Activated T-cell treated with anti-CD3 and anti-CD28 coated beads for 24 hours (primary cell): ENCODE results near the gene URB2.
"Not testable (repeated sequence)": the region's sequence is repeated elsewhere in the genome, so short reads cannot be mapped to it uniquely, and the experiment has no call there.

ENCODE experiments used
- DNase-seq: peaks from one replicate; pipeline ENCODE4 v3.0.0-alpha.2; 2020; ENCODE audit warnings: low read depth

The URB2 gene

DNA sequence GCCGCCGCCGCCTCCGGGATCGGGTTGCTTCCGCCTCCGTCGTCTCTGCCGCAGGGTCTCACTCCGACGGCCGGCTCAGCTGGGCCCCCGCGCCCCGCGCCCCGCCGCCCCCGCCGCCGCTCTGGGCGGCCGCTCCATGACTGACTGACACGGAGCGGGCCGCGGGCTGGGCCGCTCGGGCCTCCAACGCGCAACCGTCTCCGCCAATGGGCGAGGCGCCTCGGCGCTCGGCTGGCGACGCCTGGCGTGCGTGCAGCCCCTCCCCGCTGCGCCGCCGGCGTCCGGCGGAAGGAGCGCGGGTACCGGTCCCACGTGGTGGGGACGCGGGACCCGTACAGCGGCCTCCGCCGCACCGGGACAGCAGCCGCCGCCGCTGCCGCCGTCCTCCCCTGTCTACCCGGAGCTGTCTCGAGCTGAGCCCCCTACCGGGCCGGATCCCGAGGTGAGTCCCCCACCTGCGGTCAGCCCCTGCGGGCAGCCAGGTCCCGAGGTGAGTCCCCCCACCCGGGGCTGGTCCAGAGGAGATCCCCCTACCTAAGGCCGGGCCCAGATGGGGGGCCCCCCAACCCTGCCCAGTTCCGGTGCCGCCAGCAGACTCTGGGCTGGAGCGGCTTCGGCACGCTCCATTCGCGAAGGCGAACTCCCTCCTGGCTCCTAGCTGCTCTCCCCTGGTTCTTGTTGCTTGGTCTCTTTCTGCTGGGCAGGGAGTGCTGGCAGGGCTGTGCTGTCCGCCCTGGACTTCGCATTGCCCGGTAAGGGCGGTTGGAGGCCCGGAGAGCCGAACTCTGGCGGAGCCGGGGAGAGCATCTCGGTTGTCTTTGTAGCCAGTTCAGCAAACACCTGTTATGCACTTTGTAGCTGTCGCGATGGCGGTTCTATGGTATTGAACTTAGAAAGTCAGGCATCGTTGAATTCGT lies at the start of gene URB2, which contains the start of gene TAF5L:
Gene URB2 (plus strand): TSS at position 333 of the 917 bp plus-strand sequence. CDS start 1,387 bp downstream, outside the sequence.
Gene TAF5L (minus strand): TSS at position 208 of the 917 bp plus-strand sequence. CDS start 11,640 bp downstream, outside the sequence.
- DNase-seq: peak; percentile 83

DNA sequence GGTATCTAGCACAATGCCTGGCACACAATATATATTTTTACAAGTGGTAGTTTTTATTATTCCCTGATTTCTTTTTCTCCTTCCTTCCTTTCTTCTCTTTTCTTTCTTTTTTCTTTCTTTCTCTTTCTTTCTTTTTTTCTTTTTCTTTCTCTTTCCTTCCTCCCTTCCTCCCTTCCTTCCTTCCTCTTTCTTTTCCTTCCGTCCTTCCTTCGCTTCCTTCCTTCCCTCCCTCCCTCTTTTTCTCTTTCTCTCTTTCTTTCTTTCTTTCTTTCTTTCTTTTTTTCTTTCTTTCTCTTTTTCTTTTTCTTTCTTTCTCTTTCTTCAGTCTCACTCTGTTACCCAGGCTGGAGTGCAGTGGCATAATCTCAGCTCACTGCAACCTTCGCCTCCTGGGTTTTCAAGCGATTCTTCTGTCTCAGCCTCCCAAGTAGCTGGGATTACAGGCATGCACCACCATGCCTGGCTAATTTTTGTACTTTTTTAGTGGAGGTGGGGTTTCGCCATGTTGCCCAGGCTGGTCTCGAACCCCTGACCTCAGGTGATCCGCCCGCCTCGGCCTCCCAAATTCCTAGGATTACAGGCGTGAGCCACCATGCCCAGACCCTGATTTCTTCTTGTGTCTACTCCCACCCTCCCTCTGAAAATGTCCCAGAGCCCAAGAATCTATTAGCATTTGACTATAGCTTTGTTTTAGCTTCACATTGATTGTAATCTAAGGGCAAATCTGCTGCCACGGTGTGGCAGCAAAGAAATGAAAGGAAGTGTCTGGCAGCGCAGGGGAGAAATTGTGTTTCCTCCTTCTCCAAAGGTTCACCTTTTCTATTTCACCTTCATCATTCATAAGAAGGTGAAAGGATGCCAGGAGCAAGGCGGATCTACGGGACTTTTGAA lies 47.6 kb upstream of the URB2 start:
- no peak for DNase-seq

DNA sequence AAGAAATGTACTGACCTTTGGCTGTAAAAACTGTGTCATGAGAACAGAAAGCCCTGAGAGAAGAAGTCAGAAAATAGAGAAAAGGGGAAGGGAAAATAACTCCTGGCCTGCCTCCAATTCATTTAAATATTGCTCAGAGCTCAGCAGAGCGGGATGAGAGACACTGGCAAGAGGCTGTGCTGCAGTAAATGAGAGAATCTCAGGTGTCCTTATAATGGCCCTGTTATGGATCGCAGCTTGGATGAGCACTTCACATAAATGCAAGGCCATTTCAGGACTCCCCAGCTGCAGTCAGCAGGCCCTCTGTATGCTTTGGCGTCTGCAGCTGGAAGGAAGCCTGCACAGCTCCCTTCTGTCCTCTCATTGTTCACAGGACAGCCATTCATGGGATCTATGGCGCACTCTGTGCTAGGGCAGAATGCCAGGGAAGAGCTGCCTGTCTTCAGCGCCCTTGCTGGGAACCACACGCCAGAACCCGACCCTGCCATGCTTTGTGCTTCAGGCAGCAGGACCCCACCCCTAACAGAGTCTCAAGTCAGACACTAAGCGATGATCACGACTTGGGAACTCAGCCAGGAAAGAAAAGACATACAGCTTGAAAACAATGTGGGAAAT lies 46.9 kb upstream of the URB2 start:
- no peak for DNase-seq

DNA sequence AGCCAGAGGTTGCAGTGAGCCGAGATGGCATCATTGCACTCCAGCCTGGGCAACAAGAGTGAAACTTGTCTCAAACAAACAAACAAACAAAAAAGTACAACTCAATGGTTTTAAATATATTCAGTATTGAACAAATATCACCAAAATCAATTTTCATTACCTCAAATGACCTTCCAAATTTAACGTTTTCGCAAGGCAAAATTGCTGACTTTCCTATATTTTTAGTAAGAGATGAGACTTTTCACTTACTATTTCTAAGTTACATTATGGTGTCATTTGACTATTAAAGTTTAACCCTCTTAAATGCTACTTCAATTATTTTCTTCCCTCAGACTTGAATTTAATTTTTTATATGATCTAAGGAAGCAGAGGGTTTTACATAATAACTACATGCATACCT lies 44.6 kb upstream of the URB2 start:
- no peak for DNase-seq

DNA sequence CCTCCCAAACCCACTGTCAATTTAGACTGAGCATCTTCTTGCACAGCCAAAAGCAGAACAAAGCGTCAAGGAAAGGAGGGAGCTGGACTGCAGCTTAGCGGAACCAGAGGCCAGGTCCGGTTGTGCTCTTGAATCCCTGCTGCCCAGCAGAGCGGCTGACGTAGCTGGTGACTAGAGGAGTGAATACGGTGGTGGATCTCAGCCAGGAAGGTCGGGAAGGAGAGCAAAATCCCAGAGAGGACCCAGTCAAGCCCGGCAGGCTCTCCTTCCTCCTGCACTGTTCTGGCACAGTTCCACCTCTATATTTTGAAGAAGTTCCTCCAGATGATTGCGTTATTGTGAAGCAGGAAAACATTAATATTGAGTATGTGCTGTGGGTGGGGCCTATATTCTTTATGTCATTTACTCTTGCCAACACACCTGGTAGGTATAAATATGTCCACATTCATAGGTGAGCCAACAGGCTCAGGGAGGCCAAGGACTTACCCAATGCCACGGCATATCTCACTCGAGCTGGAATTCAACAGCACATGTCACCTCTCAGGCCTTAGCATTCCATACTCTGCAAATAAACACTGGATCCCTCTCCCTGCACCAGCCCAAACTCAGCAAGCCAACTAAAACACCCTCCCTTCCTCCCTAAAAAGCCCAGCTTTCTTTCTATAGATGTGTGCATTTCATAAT lies 43.9 kb upstream of the URB2 start:
- no peak for DNase-seq

DNA sequence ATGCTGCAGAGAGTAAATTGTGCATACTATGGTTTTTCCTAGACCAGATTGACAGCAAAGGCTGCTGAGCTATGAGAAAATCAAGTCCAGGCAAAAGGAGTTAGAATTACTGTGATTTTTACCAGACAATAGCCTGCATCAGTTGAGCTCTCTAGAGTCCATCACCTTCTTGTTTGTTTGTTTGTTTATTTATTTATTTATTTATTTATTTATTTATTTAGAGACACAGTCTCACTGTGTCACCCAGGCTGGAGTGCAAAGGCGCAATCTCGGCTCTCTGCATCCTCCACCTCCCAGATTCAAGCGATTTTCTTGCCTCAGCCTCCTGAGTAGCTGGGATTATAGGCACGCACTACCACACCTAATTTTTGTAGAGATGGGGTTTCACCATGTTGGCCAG lies 43.3 kb upstream of the URB2 start:
- no peak for DNase-seq

DNA sequence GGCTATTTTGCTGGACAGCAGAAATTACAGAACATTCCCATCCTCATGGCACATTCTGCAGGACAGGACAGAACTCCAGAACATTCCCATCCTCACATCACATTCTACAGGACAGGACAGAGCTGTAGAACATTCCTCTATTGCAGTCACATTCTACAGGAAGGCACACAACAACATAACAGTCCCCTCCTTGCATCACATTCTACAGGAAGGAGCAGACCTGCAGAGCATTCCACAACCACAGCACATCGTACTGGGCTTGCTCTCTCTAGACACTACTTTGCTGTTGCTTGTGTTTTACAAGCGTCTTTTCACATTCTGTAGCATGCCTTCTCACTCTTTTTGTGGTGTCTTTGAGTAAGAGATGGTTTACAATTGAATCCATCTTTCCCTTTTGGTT lies 40.7 kb upstream of the URB2 start:
- no peak for DNase-seq

DNA sequence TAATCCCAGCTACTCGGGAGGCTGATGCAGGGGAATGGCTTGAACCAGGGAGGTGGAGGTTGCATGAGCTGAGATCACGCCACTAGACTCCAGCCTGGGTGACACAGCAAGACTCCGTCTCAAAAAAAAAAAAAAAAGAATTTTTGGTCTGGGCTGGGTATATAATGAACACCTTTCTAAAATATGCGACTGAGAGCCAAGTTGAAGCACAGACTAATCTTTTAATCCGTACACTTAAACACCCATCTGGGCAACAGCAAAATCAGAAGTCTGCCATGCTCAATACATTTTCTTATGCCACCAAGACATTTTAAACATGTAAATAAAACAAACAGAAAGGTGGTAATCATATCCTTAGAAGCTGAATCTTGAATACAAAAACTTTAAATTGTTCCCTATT lies 35.9 kb upstream of the URB2 start:
- DNase-seq: no peak

DNA sequence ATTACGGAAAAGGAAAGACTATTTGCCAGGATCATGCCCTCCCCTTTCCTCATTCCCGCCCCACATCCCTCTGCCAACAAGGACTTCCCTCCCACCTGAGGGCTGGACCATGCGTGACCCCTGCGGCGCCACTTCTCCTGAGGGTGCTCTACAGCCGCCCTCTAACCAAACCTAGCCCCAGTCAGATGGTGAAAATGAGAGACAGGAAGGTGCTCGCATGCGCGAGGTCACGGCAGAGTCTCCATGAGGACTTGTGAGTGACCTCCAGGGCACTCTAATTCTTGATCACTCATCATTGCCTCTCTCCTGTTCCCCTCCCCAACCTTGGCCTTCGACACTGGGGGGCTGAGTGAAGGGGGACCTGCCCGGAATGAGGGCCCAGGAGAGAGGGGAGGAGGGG lies 32.2 kb upstream of the URB2 start:
- DNase-seq: no peak

DNA sequence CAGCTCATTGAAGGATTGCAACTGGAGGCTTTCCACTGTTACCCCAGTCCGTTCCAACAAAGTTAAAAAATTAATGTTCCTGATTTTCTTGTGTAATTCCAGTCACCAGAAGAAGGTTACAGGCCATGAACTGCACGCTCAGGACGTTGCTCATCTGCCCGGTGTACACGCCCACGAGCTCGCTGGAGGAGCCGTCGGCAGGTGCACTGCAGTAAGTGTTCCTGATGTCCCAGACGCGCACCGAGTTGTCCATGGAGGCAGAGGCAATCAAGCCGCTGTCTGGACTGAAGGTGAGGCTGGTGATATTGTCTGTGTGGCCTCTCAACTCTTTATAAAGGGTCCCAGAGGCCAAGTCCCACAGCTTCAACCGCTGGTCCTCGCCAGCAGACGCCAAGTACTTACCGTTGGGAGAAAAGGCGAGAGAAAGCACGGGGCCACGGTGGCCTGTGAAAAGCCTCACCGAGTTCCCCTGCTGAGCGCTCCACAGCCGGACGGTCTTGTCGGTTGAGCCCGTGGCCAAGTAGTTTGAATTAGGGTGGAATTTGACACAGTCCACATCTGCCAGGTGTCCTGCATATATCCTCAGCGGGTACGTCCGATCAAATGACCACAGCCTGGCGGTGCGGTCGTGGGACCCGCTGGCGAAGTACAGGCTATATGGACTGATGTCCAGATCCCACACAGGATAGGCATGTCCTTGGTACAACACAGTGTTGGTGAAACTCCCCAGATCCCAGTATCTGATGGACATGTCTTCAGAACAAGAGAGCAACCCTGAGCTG lies 31.6 kb upstream of the URB2 start:
- no peak for DNase-seq

DNA sequence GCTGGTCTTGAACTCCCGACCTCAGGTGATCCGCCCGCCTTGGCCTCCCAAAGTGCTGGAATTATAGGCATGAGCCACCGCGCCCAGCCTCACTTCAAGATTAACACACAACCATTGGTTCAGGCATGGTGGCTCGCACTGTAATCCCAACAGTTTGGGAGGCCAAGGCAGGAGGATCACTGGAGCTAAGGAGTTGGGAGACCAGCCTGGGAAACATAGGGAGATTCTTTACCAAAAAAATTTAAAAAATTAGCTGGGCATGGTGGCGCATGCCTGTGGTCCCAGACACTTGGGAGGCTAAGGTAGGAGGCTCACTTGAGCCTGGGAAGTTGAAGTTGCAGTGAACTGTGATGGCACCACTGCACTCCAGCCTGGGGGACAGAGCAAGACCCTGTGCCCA lies 30.2 kb upstream of the URB2 start:
- not testable (repeated sequence) for DNase-seq

DNA sequence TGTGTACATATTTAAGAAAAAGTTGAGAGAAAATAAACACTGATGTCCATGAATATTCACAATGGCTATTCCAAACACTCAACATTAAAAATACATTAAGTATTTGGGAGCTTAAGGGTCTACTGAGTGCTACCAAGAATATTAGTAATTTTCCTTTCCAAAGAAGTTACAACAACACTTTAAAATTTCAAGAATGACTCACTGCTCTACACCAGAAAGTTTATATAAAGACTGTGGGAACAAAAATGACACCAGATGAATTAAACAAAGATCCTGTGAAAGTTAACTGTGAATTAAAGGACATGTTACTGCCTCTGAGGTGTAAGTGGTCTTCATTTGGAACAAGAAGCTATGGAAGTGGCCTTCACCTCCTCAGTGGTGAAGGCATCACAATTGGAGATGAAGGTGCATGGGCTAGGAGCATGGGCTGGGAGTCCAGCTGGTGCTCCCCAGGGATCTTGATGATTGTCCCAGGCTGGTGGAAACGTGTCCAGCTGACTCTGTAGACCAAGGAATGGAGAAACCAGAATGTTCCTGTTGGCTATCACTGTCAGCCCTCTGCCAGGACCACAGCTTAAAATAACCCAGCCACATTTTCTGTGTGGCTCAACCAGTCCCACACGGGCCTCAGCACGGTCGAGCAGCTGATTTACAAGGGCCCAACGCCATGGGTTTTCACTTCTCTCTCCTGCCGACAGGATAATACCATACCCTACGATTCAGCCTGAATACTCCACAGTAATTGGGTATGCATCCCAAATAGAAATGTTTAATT lies 28.9 kb upstream of the URB2 start:
- no peak for DNase-seq

DNA sequence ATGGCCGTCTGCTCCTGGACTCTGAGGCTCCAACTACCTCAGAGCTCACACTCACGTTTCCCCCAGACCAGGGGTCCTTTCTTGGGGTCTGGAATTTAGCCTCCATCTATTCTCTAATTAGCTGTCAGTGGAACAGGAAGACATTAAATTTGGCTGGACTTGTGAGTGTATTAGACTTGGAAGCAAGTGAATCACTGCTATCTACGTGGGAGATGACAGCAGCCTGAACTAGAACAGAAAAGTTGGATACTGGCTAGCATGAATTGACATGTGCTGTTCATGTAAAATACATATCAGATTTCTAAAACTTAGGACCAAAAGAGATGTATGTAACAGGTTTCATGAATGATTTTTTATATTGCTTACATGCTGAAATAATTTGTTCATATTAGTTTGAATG lies 28.2 kb upstream of the URB2 start:
- no peak for DNase-seq

DNA sequence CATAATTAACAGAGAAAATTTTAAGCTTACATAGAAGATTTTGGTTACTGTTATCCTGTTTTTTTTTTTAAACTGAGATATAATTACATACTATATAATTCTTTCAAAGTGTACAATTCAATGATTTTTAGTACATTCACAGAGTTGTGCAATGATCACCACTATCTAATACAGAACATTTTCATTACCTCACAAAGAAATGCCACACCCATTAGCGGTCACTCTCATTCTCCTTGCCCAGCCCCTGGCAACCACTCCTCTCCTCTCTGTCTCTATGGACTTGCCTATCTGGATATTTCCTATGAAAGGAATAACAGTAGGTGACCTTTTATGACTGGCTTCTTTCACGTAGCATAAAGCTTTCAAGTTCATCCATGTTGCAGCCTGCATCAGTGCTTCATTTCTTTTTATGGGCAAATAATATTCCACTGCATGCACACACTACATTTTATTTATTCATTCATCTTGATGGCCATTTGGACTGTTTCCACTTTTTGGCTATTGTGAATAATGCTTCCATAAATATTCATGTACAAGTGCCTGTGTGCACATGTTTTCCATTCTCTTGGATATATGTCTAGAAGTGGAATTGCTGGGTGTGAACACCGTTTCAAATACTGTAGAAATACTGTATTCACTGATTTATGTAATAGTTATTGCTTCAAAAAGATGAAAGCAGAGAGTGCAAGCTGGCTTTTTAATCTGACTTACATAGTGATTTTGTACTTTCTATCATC lies 26.7 kb upstream of the URB2 start:
- DNase-seq: no peak

DNA sequence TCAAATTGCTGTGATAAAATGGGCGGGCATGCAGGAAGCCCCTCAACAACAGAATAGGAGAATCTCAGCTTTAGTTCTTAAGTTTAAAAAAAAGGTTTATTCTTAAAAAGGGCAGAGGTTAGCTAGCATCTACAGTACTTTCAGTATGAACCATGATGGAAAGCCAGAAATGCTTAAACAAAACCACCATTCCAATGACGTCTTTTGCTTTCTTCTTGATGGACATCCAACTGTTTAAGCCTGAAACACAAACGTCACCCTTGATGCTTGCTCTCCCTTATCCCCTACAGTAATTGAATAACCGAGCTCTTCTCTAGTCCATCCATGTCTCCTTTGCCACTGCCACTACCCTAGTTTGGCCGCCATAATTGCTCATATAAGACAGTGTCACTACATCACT lies 25.8 kb upstream of the URB2 start:
- DNase-seq: no peak

DNA sequence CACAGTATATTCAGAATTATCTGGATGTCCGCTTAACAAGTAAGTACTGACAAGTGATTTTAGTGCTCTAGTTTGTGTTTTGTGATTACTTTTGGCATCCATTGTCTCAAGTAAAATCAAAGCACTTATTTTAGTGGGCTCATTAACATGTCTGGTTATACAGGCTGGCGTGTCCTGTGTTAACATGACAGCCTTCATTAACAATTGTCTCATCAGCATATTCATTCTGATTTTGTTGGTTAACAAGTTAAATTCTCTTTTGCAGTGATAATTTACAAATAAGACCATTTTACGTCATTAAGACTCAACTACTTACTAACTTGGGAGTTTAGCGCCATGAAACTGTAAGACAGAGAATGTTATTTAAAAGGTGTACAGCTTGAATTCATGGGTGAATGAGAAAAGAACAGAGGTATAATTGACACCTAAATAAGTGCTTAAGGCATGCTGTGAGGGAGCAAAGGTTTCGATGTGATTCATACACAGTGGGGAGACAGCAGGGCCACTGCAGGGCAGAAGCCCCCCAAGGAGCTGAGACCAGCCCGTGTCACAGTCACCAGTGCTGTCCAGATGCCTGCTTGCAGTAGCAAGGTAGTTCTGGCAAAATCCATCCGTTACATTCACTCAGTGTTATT lies 22.6 kb upstream of the URB2 start:
- no peak for DNase-seq

DNA sequence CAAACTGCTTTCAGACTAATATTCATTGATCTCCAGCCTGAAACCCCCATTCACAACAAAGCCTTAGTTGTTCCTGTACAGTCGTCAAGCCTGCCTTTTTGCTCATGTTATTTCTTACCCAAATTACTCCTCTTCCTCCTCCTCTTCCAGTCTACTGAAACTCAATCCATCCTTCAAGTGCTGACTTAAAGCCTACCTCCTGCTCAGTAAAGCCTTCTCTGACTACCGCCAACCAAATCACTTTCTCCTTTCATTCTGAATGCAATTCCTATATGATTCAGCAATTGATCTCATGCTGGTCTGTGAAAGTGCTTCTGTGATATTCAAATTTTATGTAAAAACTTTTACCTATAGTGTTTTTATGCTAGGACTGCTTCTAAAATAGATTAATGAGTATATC lies 18.7 kb upstream of the URB2 start:
- no peak for DNase-seq

DNA sequence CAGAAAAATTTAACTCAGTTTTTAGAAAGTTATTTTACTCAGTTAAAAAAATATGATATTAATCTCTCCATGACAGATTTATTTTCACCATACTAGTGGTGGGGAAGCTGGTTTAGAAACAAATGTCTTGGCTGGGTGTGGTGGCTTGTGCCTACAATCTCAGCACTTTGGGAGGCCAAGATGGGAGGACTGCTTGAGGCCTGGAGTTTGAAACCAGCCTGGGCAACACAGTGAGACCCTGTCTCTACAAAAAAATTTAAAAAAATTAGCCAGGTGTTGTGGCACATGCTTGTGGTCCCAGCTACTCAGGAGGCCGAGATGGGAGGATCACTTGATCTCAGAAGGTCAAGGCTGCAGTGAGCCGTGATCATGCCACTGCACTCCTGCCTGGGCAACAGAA lies 17.5 kb upstream of the URB2 start:
- no peak for DNase-seq

DNA sequence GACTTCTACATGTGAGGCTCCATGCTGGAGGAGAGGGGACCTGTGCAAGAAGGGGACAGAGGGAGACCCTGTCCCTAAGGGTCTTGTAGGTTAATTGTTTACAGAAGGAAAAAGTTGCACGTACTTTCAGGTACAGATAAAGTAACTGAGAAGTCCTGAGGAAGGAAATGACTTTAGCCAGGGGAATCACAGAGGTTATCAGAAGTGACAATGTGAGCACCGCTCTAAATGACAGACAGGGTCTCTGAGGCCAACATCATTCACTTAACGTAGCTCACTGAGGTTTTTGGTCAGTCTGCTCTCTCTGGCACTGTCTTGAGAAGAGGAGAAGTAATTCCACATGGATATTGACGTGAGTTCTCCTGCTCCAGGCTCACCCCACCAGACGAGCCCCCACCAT lies 12.1 kb upstream of the URB2 start:
- no peak for DNase-seq
